ENCODE measurements around the gene CACNA1C. TPM values are rescaled to one million over a fixed set of nuclear protein-coding genes. Genes with fewer than 3 reads are reported as not detected.

Gene CACNA1C
- total RNA-seq, 1 experiment from 2014 or later, result not detected

DNA sequence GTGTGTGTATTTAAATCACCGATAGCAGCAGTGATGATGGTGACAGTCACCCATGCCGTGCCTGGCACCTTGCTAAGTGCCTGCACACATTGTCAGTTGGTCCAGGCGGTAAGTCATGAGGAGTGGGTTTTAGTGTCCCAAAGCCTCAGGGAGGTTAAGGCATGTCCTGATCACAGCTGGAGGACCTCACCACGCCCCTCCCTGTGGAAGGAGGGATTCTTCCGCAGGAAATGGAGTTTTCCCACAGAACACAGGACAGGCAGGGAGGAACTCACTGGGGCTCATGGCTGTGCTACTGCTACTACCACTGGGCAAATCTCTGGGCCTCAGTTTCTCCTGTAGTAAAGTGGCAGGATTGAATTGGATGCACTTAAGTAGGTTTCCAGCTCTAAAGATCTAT is 142.3 kb downstream of the CACNA1C start:
- no peaks in the 10 kb centered on the region for H3F3A ChIP-seq (ENCODE audit: insufficient read depth, low read depth)
- POLR2A ChIA-PET (ENCODE audit: unreplicated experiment), result no interaction called here
- no peak overlapping the region for H3K27ac ChIP-seq
- no peak overlapping the region for H3K4me3 ChIP-seq
- BruUV-seq (replicated peaks), result no TSS peak
- peaks cover 94% of the 10 kb centered on the region for H3K27me3 ChIP-seq (ENCODE audit: insufficient read depth, low read depth)
- TF ChIP-seq, protein P1, sequence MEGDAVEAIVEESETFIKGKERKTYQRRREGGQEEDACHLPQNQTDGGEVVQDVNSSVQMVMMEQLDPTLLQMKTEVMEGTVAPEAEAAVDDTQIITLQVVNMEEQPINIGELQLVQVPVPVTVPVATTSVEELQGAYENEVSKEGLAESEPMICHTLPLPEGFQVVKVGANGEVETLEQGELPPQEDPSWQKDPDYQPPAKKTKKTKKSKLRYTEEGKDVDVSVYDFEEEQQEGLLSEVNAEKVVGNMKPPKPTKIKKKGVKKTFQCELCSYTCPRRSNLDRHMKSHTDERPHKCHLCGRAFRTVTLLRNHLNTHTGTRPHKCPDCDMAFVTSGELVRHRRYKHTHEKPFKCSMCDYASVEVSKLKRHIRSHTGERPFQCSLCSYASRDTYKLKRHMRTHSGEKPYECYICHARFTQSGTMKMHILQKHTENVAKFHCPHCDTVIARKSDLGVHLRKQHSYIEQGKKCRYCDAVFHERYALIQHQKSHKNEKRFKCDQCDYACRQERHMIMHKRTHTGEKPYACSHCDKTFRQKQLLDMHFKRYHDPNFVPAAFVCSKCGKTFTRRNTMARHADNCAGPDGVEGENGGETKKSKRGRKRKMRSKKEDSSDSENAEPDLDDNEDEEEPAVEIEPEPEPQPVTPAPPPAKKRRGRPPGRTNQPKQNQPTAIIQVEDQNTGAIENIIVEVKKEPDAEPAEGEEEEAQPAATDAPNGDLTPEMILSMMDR (conservative IDR thresholded peaks at IDR 0.05), result no peak
- no peaks in the 10 kb centered on the region for H3K36me3 ChIP-seq (ENCODE audit: low read depth)
- H2AFZ ChIP-seq, result no peak overlapping the region
- H3K9me3 ChIP-seq (ENCODE audit: insufficient read depth, low read depth), result no peaks in the 10 kb centered on the region
- H3K9me2 ChIP-seq (ENCODE audit: insufficient read depth), result no peaks in the 10 kb centered on the region
- no peaks in the 10 kb centered on the region for H4K20me1 ChIP-seq (ENCODE audit: insufficient read depth)
- H3K79me2 ChIP-seq (ENCODE audit: low read depth), result no peaks in the 10 kb centered on the region
- H3K4me1 ChIP-seq (replicated peaks; ENCODE audit: insufficient read depth), result no peaks in the 10 kb centered on the region
- intact Hi-C loops (cut with micrococcal nuclease; ENCODE audit: unreplicated experiment), result no loop called here
- CTCF ChIA-PET, result no interaction called here
- DNase-seq, result no peak
- H3K4me2 ChIP-seq, result no peak overlapping the region

DNA sequence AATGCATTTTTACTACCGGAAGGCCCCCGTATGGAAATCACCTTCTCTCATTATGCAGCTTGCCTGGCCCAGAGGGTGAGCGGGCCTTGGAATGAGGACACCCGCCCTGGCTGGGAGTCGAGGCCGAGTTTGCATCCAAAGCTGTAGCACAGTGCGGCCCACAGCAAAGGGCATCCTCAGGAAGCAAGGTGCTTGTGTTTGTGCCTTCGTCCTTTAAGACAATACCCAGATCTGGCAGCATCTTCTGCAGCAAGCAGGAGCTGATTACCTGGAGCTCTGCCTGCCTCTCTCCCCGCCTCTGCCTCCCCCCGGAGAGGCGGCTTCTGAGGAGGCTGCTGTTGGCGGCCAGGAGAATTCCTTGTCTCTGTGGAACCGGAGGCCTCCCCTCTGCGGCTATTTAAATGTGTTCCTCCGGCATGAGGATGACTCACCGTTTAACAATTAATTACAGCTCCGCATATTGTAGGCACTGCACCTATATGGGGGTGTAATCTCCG is 145.3 kb downstream of the CACNA1C start:
- TF ChIP-seq, protein P1 (conservative IDR thresholded peaks at IDR 0.05), result no peak
- TF ChIP-seq EZH2 (IDR thresholded peaks at IDR 0.05; ENCODE audit: low read depth), result no peak
- Histone ChIP-seq H3K9me3 (ENCODE audit: insufficient read depth, low read depth) (no peaks in the 10 kb centered on the region), H3F3A (ENCODE audit: insufficient read depth, low read depth) (no peaks in the 10 kb centered on the region), H3K27ac (no peak overlapping the region), H3K36me3 (ENCODE audit: low read depth) (no peaks in the 10 kb centered on the region), H3K4me2 (no peak overlapping the region), H3K4me1 (replicated peaks; ENCODE audit: insufficient read depth) (no peaks in the 10 kb centered on the region), H4K20me1 (ENCODE audit: insufficient read depth) (no peaks in the 10 kb centered on the region), H2AFZ (no peak overlapping the region), H3K27me3 (ENCODE audit: insufficient read depth, low read depth) (peaks cover 93% of the 10 kb centered on the region), H3K9me2 (ENCODE audit: insufficient read depth) (no peaks in the 10 kb centered on the region), H3K4me3 (no peak overlapping the region), H3K79me2 (ENCODE audit: low read depth) (no peaks in the 10 kb centered on the region)
- BruUV-seq (replicated peaks), result no TSS peak
- intact Hi-C loops (cut with micrococcal nuclease; ENCODE audit: unreplicated experiment), result no loop called here
- ChIA-PET CTCF (no interaction called here), POLR2A (ENCODE audit: unreplicated experiment) (no interaction called here)
- DNase-seq, result peak in 1 of 2 experiments; percentile 3

DNA sequence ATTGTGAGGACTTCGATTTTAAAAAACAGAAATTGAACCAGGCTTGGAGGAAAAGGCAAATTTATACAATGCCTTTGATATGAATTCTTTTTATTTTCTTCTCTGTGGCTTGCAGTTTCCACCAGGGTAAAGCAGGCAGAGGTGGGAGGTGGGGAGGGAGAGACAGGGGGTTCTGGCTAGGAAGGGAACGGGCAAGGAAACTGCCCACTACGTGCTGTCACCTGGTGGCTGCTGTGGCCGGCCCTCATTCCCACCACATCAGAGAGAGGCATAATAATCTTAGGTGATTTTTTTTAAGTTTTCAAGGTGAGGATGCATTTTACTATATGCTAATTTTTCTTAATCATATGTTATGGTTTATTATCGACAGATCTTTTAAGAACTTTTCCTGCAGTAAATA is 145.8 kb downstream of the CACNA1C start:
- Histone ChIP-seq H3K36me3 (ENCODE audit: low read depth) (no peaks in the 10 kb centered on the region), H3K27ac (no peak overlapping the region), H2AFZ (no peak overlapping the region), H3K9me3 (ENCODE audit: insufficient read depth, low read depth) (no peaks in the 10 kb centered on the region), H3K4me2 (no peak overlapping the region), H3K9me2 (ENCODE audit: insufficient read depth) (no peaks in the 10 kb centered on the region), H3K27me3 (ENCODE audit: insufficient read depth, low read depth) (peaks cover 91% of the 10 kb centered on the region), H3K79me2 (ENCODE audit: low read depth) (no peaks in the 10 kb centered on the region), H3K4me3 (no peak overlapping the region), H3F3A (ENCODE audit: insufficient read depth, low read depth) (no peaks in the 10 kb centered on the region), H4K20me1 (ENCODE audit: insufficient read depth) (no peaks in the 10 kb centered on the region), H3K4me1 (replicated peaks; ENCODE audit: insufficient read depth) (no peaks in the 10 kb centered on the region)
- no peak for TF ChIP-seq EZH2 (IDR thresholded peaks at IDR 0.05; ENCODE audit: low read depth)
- TF ChIP-seq, protein P1 (conservative IDR thresholded peaks at IDR 0.05), result no peak
- CTCF ChIA-PET, result no interaction called here
- no peak for DNase-seq
- intact Hi-C loops (cut with micrococcal nuclease; ENCODE audit: unreplicated experiment), result no loop called here
- POLR2A ChIA-PET (ENCODE audit: unreplicated experiment), result no interaction called here
- BruUV-seq (replicated peaks), result no TSS peak

All from PC-9 (cell line).